SK-N-SH (cell line): Measurements from ENCODE around the gene CPN2. TPM values are rescaled to one million over a fixed set of nuclear protein-coding genes. Genes with fewer than 3 reads are reported as not detected.

ENCODE experiments used
- CTCF ChIA-PET: fragments of 300-600, 350-600 bp; formaldehyde crosslinking; extraction: SDS; loops from one replicate; lab custom pipeline; 2021; lab: Yijun Ruan, JAX
- POLR2A ChIA-PET: fragments of 350-600 bp; sonication (Branson Sonifier 250); formaldehyde crosslinking; extraction: SDS; loops from one replicate; lab custom pipeline; 2020; ENCODE audit warnings: antibody characterized with exemption, inconsistent platforms; lab: Yijun Ruan, JAX
- DNase-seq: peaks from one replicate; pipeline ENCODE4 v3.0.0; 2012
- H2AFZ ChIP-seq: fragments of 200-600 bp; sonication (generic); 2 replicates; pipeline ENCODE4 v1.8.1; 2016; ENCODE audit warnings: antibody characterized with exemption, mild to moderate bottlenecking, low read depth
- H3F3A ChIP-seq: fragments of 200-600 bp; sonication (generic); replicated peaks from 2 replicates; pipeline ENCODE3; 2016; ENCODE audit warnings: antibody characterized with exemption, mild to moderate bottlenecking; ENCODE audit not compliant: insufficient read depth
- H3K27ac ChIP-seq, 2 experiments: fragments of 200-500 bp in 1 of 2; fragments of 200-600 bp in 1 of 2; sonication (Bioruptor generic) in 1 of 2; sonication (generic), shearing (Covaris generic) in 1 of 2; 2 replicates each; pipeline versions ENCODE4 v1.5.1 to v1.6.1; 2014 to 2016; ENCODE audit warnings: low read depth in 2 of 2, inconsistent platforms in 1 of 2, low read length in 1 of 2, mild to moderate bottlenecking in 1 of 2, mixed read lengths in 1 of 2
- H3K27me3 ChIP-seq: fragments of 200-600 bp; sonication (generic), shearing (Covaris generic); 2 replicates; pipeline ENCODE4 v1.6.1; 2016; ENCODE audit warnings: mixed run types; ENCODE audit not compliant: insufficient read depth
- H3K36me3 ChIP-seq, 2 experiments: fragments of 200-500 bp in 1 of 2; fragments of 200-600 bp in 1 of 2; sonication (Bioruptor generic) in 1 of 2; sonication (generic) in 1 of 2; replicated peaks in 1 of 2; 2 replicates each; pipeline versions ENCODE3 to v1.5.1; 2014 to 2016; ENCODE audit warnings: low read length in 1 of 2, mild to moderate bottlenecking in 1 of 2; ENCODE audit not compliant: insufficient read depth in 2 of 2, control insufficient read depth in 1 of 2
- H3K4me1 ChIP-seq, 2 experiments: fragments of 200-500 bp in 1 of 2; fragments of 200-600 bp in 1 of 2; sonication (Bioruptor generic) in 1 of 2; sonication (generic), shearing (Covaris generic) in 1 of 2; 2 replicates each; pipeline versions ENCODE4 v1.5.1 to v1.6.1; 2014 to 2016; ENCODE audit warnings: low read depth in 1 of 2, low read length in 1 of 2, mixed run types in 1 of 2; ENCODE audit not compliant: insufficient read depth in 2 of 2, control insufficient read depth in 1 of 2
- H3K4me2 ChIP-seq: fragments of 200-600 bp; sonication (generic), shearing (Covaris generic); 2 replicates; pipeline ENCODE4 v1.6.1; 2017; ENCODE audit warnings: mixed run types
- H3K4me3 ChIP-seq, 2 experiments: fragments of 200-500 bp in 1 of 2; fragments of 200-600 bp in 1 of 2; sonication (Bioruptor generic) in 1 of 2; sonication (generic), shearing (Covaris generic) in 1 of 2; 2 replicates each; pipeline versions ENCODE4 v1.5.1 to v1.8.1; 2014 to 2016; ENCODE audit warnings: low read depth in 2 of 2, inconsistent platforms in 1 of 2, low read length in 1 of 2, mild to moderate bottlenecking in 1 of 2, mixed read lengths in 1 of 2, moderate library complexity in 1 of 2
- H3K79me2 ChIP-seq: fragments of 200-600 bp; sonication (generic); 2 replicates; pipeline ENCODE4 v1.8.1; 2017; ENCODE audit warnings: mild to moderate bottlenecking; ENCODE audit not compliant: insufficient read depth
- H3K9ac ChIP-seq: fragments of 200-600 bp; sonication (generic); 2 replicates; pipeline ENCODE4 v1.6.1; 2017; ENCODE audit warnings: mixed run types
- H3K9me2 ChIP-seq: fragments of 200-600 bp; sonication (generic); 2 replicates; pipeline ENCODE4 v1.6.1; 2017; ENCODE audit warnings: mixed run types
- H3K9me3 ChIP-seq: fragments of 200-600 bp; sonication (generic); 2 replicates; pipeline ENCODE4 v1.6.1; 2017; ENCODE audit warnings: mixed run types, mild to moderate bottlenecking, moderate library complexity
- H4K20me1 ChIP-seq: fragments of 200-600 bp; sonication (generic); 2 replicates; pipeline ENCODE4 v1.6.1; 2017; ENCODE audit warnings: mild to moderate bottlenecking, mixed run types; ENCODE audit not compliant: insufficient read depth
- CHD2 ChIP-seq: fragments of 150-350 bp; IDR thresholded peaks from 2 replicates; pipeline ENCODE4 v1.6.1; 2018; ENCODE audit warnings: low read length; ENCODE audit not compliant: partially characterized antibody
- EZH2phosphoT487 ChIP-seq: fragments of 200-600 bp; sonication (generic); IDR thresholded peaks from 2 replicates; pipeline ENCODE4 v1.6.1; 2017; ENCODE audit warnings: low read depth, mixed run types, mild to moderate bottlenecking, antibody characterized with exemption, moderate library complexity, borderline replicate concordance
- FOXJ3 ChIP-seq: sonication (generic); formaldehyde crosslinking; IDR thresholded peaks from 2 replicates; pipeline ENCODE4 v1.5.1; 2020; ENCODE audit warnings: mild to moderate bottlenecking, missing genetic modification reagents
- FOXM1 ChIP-seq: IDR thresholded peaks from 2 replicates; pipeline ENCODE4 v1.4.0; 2012; ENCODE audit warnings: low read depth, mild to moderate bottlenecking
- GABPA ChIP-seq: IDR thresholded peaks from 2 replicates; pipeline ENCODE4 v1.4.0; 2012; ENCODE audit warnings: low read depth, mild to moderate bottlenecking
- IRF3 ChIP-seq: fragments of 150-350 bp; IDR thresholded peaks from 2 replicates; pipeline ENCODE4 v1.6.1; 2016; ENCODE audit warnings: mild to moderate bottlenecking, low read depth, low read length
- JUND ChIP-seq: IDR thresholded peaks from 2 replicates; pipeline ENCODE4 v1.4.0; 2012
- MEF2A ChIP-seq: IDR thresholded peaks from 2 replicates; pipeline ENCODE4 v1.4.0; 2012; ENCODE audit warnings: low read depth, borderline replicate concordance
- MXI1 ChIP-seq: IDR thresholded peaks from 2 replicates; pipeline ENCODE4 v1.6.1; 2012; ENCODE audit warnings: mild to moderate bottlenecking, low read depth, low read length, improper control_type of control experiment
- NFIC ChIP-seq: IDR thresholded peaks from 2 replicates; pipeline ENCODE4 v1.4.0; 2012; ENCODE audit warnings: borderline replicate concordance
- PBX3 ChIP-seq: IDR thresholded peaks from 2 replicates; pipeline ENCODE4; 2012
- RAD21 ChIP-seq: IDR thresholded peaks from 2 replicates; pipeline ENCODE4 v1.6.1; 2012; ENCODE audit warnings: mild to moderate bottlenecking, low read length
- RCOR1 ChIP-seq: fragments of 150-350 bp; IDR thresholded peaks from 2 replicates; pipeline ENCODE4 v1.6.1; 2017; ENCODE audit warnings: antibody characterized with exemption, low read length
- RFX5 ChIP-seq: IDR thresholded peaks from 2 replicates; pipeline ENCODE4 v1.6.1; 2012; ENCODE audit warnings: mild to moderate bottlenecking, improper control_type of control experiment, low read length
- SIN3A ChIP-seq: IDR thresholded peaks from 2 replicates; pipeline ENCODE4 v1.6.1; 2012; ENCODE audit warnings: low read depth, mild to moderate bottlenecking, low read length, moderate library complexity, borderline replicate concordance
- SMC3 ChIP-seq: IDR thresholded peaks from 2 replicates; pipeline ENCODE4 v1.6.1; 2012; ENCODE audit warnings: low read depth, low read length, improper control_type of control experiment
- TAF1 ChIP-seq: IDR thresholded peaks from 2 replicates; pipeline ENCODE4 v1.6.1; 2012; ENCODE audit warnings: low read depth, mild to moderate bottlenecking, low read length, moderate library complexity, borderline replicate concordance
- TCF12 ChIP-seq: IDR thresholded peaks from 2 replicates; pipeline ENCODE4 v1.4.0; 2012
- TEAD4 ChIP-seq: IDR thresholded peaks from 2 replicates; pipeline ENCODE4 v1.4.0; 2012; ENCODE audit warnings: mild to moderate bottlenecking, borderline replicate concordance; ENCODE audit not compliant: insufficient read depth
- ZBTB33 ChIP-seq: IDR thresholded peaks from 2 replicates; pipeline ENCODE4 v1.4.0; 2012; ENCODE audit warnings: low read depth, borderline replicate concordance
- WGBS: methylation state at CpG from one replicate; pipeline ENCODE4 v1.1.6; 2017; ENCODE audit warnings: low lambda C conversion rate; 5-methylcytosine and 5-hydroxymethylcytosine counted together
- polyA plus RNA-seq, 3 experiments: library from polyadenylated mRNA; depleted of rRNA; stranded (reverse); fragments of >200 nt; gene quantifications; 2 replicates each; pipeline ENCODE4 v1.2.3, GENCODE V29; 2012

CPN2 gene
- polyA plus RNA-seq, 1 of the 3 experiments (the other 2 are of a cell fraction), result not detected

GRCh38 chr3:194379231-194379630, 28.1 kb upstream of the CPN2 start (continued):
- TF ChIP-seq TAF1 (no peak), MXI1 (no peak), TCF12 (no peak), RAD21 (no peak), PBX3 (no peak), RFX5 (no peak)

GRCh38 chr3:194377708-194378107, 26.6 kb upstream of the CPN2 start:
- Histone ChIP-seq H3K9me2 (no peaks in the 10 kb centered on the region), H3K4me1 (peaks cover 0 to 7% of the 10 kb centered on the region in 2 experiments; a peak in 1 of 4 replicates), H3K36me3 (no peaks in the 10 kb centered on the region), H3K4me2 (no peak overlapping the region), H3K79me2 (no peaks in the 10 kb centered on the region), H3F3A (no peaks in the 10 kb centered on the region), H3K4me3 (no peak overlapping the region), H4K20me1 (no peaks in the 10 kb centered on the region), H2AFZ (no peak overlapping the region), H3K27me3 (no peaks in the 10 kb centered on the region; the same call in 1 of the 2 replicates), H3K9me3 (no peaks in the 10 kb centered on the region), H3K27ac (no peak overlapping the region), H3K9ac (no peak overlapping the region)
- no peak for TF ChIP-seq FOXM1
- TF ChIP-seq MEF2A, result no peak
- TF ChIP-seq TEAD4, result no peak
- no peak for TF ChIP-seq IRF3
- no peak for TF ChIP-seq GABPA
- TF ChIP-seq CHD2, result no peak
- TF ChIP-seq NFIC, result no peak
- no peak for TF ChIP-seq JUND
- no peak for TF ChIP-seq SMC3
- no peak for TF ChIP-seq EZH2phosphoT487
- no peak for TF ChIP-seq FOXJ3 (CRISPR knock-in tag)
- TF ChIP-seq SIN3A, result no peak
- TF ChIP-seq TCF12, result no peak
- no peak for TF ChIP-seq RCOR1
- no peak for TF ChIP-seq RAD21
- no peak for TF ChIP-seq ZBTB33
- WGBS, result 87% methylated on average over 1 of the region's 1 CpG
- ChIA-PET CTCF (interaction anchor here (2.2 kb wide), 1 partner anchor 33 kb away, joined by 13 read pairs; no protein-coding TSS in a partner anchor), POLR2A (no interaction called here)
- DNase-seq, result no peak
